NOMO-1 (cell line): Measurements from ENCODE around the gene CRNKL1.

Experiments used
- DNase-seq, 2 experiments: peaks; one replicate each; lab custom pipeline; 2025; ENCODE audit not compliant: unreplicated experiment in 2 of 2; lab: John Stamatoyannopoulos, UW

CRNKL1 gene

DNA sequence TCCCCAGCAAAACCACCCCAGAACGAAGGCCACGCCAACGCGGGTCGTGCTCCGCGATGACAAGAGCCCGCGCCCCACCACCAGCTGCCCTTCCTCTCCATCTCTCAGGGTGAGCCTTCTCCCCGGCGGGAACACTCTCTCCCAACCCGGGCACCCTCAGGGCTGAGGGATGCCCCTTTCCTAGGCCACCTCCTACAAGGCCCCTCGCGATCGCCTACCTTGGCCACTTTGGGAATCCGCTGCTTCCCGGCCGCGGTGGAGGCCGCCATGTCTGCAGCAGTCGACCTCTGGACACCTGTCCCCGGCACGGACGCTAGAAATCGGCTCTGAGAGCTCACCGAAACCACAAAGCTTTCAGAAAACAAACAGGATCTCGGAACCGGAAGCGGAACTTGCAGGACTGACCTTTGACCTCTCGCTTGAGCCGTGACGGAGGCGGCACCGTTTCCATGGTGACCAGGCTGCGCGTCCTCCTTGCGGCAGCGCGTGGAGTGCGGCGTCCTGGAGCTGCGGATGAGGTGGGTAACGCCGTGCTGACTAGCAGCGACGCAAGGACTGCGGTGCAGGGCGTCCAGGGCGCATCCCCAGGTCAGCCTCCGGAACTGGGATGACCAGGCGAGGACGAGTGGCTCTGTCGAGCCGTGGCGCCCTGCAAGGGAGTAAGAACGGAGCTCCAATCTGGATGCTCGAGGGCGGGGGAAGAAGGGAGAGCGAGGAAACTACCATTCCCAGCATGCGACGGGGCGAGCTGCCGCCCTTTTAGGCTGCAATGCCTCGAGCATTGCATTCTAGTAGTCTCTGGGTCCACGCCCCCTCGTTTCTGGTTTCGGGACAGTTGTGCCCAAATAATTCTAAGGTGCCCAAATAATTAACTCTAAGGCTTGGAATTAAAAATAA is at the start of gene CRNKL1, which contains the start of gene CFAP61:
TSS of gene CRNKL1 (minus strand) at position 393 of the 897 bp plus-strand sequence. CDS start at position 269, 124 bp downstream.
TSS of gene CFAP61 (plus strand) at position 459 of the 897 bp plus-strand sequence. CDS start 4,122 bp downstream, outside the sequence.
- peak; percentile 89 to 91 for DNase-seq

DNA sequence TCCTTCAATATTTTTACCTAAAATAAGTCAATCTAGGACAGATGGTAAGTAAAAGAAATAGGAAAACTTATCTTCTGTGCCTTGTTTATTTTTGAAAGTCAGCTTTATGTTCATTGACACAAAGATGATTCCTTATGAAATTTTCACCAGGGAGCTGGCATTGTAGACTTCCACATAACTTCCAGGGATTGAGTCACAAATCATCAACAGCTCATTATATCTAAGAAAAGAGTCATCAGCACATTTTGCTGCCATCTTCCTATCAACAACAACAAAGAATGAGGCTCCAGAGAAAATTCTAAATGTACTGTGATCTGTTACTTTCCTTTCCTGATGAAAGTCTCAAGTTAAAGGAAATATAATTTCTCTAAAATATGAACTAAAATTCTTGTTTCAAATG is 48.6 kb upstream of the CRNKL1 start:
- DNase-seq, result no peak

DNA sequence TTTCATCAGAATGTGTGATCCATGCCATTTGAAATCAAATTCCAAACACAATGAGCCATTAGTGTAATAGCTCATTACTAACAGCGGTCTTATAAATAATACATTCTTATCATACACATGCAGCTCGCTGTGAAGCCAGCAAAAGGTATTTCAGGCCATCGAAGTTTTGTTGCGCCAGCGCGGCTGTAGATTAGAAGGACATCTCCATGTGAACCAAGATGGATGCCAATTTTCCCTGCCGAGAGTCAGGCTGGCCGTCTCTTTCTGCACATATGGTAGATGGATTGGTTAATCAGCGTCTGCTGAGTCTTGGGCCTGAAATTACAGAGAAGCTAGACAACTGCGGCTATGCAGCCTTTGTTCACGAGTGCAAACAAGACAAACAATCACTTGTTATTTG is 44.2 kb upstream of the CRNKL1 start:
- DNase-seq, result no peak

GRCh38 chr20:20095114-20095872 is 43.0 kb upstream of the CRNKL1 start:
- DNase-seq, result no peak

DNA sequence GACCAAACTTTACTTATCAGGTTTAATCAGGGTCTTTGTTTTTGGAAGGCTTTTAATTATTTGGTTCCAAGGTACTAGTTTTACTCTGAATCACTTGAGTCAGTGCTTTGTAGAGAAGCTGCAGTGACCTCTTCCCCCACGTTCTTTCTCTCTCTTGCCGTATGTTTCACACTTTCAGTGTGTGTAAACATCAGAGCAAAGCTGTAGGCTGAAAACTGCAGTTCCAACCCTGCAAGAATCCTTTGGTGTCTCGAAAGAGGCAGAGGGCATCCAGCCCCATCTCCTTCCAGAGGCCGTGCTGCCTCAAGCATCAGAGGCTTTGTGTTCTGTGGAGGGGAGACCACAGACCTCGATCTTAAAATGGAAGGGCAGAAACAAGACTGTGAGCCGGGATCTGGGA is 42.1 kb upstream of the CRNKL1 start:
- no peak for DNase-seq

DNA sequence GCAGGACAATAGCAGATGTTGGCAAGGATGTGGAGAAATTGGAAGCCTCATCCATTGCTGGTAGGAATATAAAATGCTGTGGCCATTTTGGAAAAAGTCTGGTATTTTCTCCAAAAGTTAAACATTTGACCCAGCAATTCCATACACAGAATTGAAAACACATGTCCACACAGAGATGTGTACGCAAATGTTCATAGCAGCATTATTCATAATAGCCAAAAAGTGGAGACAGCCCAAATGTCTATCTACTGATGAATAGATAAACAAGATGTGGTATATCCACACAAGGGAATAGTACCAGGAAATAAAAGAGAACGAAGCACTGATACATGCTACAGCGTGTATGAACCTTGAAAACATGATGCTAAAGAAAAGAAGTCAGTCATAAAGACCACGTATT is 40.6 kb upstream of the CRNKL1 start:
- no peak for DNase-seq

- no peak for DNase-seq
Observed at GRCh38 chr20:20089939-20090338, 37.7 kb upstream of the CRNKL1 start.

DNA sequence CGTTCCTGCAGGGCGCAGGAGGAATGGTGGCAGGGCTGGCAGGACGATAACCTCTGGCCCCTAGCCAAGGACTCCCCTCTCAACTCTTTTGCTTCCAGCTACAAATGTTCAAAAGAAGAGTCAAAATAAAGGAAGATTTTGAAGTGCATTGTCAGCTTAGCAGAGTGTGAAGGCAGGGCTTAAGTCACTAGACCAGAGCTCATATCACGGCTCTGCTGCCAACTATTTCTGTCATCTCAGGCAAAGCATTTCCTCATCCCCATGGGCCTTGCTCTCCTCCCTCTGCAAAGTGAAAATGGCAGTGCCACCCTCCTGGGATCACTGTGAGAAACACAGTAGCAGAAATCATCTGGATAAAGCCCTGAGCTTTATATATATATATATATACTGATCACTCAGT is 36.8 kb upstream of the CRNKL1 start:
- DNase-seq, result no peak

- DNase-seq, result no peak
Observed at GRCh38 chr20:20085812-20086211, 33.5 kb upstream of the CRNKL1 start.

DNA sequence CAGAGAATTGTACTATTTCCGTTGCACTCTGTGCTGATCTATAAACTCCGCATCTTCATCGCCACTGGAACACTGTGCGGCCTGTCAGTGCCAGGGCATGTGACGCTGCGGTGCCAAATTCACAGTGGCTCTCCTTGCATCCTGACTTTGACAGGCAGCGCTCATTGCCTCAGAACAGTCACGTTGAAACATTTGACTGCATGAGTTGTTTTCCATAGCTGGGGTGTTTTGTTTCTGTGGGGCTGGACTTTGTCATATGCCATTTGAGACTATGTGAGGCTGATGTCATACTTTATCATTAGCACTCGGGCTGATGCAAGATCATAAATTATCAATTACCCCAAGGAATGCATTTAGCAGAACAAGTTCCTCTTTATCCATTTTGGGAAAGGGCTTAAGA is 32.8 kb upstream of the CRNKL1 start:
- DNase-seq, result no peak

DNA sequence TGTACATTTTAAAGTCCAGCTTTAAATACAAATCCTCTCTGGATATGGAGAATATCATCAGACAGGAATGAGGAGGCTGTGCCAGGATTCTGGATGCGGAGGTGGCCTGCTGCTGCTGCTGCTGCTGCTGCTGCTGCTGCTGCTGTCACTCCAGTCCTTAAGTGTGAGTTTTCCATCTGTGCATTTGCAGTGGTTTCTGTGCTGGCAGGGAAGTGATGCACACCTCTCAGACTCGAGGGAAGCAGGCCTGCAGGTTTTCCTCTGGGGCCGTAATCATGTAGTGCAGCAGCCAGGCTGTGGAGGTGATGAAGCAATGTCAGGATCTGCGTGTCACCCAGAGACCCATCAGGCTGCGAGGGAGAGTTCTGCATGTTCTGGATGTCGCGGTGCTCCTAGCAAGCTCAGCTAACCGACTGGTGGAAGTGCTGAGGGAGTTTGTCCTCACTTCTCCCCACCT is 32.1 kb upstream of the CRNKL1 start:
- DNase-seq, result no peak

DNA sequence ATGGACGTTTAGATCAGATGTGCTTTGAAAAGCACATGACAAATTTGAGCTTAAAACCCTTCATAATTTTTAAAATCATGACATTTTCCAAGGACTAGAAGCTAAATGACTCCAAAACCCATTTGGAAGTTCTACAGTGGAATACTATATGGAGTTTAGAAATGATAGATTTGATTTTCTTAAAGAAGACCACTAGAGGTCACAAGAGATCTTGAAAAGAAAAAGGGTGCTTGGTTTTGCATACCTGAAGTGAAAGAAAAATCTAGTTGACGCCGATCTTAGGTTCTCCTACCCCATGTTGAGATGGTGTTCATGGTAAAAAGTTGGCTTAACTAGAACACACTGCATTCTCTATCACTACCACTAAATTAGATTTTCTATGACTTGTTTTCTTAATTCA is 31.5 kb upstream of the CRNKL1 start:
- peak; percentile 58 to 66 for DNase-seq

GRCh38 chr20:20079102-20079784 is 27.0 kb upstream of the CRNKL1 start:
- DNase-seq, result no peak

GRCh38 chr20:20078041-20078440 is 25.8 kb upstream of the CRNKL1 start:
- DNase-seq, result no peak

DNA sequence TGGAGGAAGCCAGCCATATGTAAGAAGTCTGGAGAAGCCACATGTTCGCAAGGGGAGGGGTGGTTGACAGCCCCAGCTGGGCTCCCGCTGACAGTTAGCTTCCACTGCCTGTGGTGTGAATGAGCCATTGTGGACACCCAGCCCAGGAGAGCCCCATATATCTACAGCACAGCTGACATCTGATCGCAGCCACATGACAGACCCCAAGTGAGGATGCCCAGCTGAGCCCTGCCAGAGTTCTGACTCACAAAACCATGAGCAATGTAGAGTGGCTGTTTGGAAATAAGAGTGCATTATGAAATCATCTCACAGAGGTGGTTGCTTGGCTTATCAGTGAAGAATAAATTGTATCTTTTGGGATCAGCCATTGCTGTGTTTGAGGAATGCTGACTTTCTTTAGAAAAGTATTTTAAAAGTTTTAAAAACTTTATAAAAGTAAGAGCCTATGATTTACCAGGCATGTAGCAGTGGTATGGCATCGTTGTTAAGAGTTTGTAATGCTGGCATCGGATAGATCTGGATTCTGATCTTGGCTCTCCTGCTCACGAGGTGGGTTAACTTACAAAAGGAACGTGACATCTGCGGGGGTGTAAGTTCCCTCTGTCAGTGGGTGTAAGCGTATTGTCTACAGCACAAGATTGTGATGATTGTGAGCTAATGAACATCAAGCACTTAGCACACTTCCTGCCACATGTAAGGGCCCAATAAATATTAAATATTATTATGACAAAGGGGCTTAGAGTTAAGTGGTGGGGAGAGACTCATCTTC is 24.2 kb upstream of the CRNKL1 start:
- peak; percentile 3 to 26 for DNase-seq

GRCh38 chr20:20075032-20075431 is 22.8 kb upstream of the CRNKL1 start:
- no peak for DNase-seq

- DNase-seq, result peak; percentile 7 to 26
Observed at GRCh38 chr20:20073801-20074371, 21.6 kb upstream of the CRNKL1 start.

- DNase-seq, result no peak
Observed at GRCh38 chr20:20070871-20071726, 18.8 kb upstream of the CRNKL1 start.

- no peak for DNase-seq
Observed at GRCh38 chr20:20065361-20065760, 13.1 kb upstream of the CRNKL1 start.
